Neural cell (in vitro differentiated cells): ENCODE data around the gene MDH2. TPM values are rescaled to one million over a fixed set of nuclear protein-coding genes. Genes with fewer than 3 reads are reported as not detected.

Experiments used
- H2AFZ ChIP-seq: fragments of 200-600, 300-800 bp; sonication (generic), shearing (Covaris generic); 2 replicates; pipeline ENCODE4 v1.6.0; 2014; ENCODE audit warnings: low read depth, mild to moderate bottlenecking, antibody characterized with exemption, low read length, moderate library complexity
- H3F3A ChIP-seq: fragments of 200-600 bp; shearing (Covaris generic); 2 replicates; pipeline ENCODE4 v1.6.1; 2016; ENCODE audit warnings: mild to moderate bottlenecking, moderate library complexity, mixed read lengths, antibody characterized with exemption, low read length; ENCODE audit not compliant: insufficient read depth, poor library complexity, severe bottlenecking
- H3K27ac ChIP-seq: fragments of 200-600, 300-800 bp; sonication (generic), shearing (Covaris generic); 2 replicates; pipeline ENCODE4 v1.5.1; 2014; ENCODE audit warnings: mild to moderate bottlenecking, low read length, moderate library complexity
- H3K27me3 ChIP-seq: fragments of 300-800, 200-600 bp; sonication (generic), shearing (Covaris generic); 2 replicates; pipeline ENCODE4 v1.6.0; 2014; ENCODE audit warnings: mild to moderate bottlenecking, low read depth, low read length, moderate library complexity; ENCODE audit not compliant: insufficient read depth
- H3K36me3 ChIP-seq: fragments of 300-800, 200-600 bp; sonication (generic), shearing (Covaris generic); 2 replicates; pipeline ENCODE4 v1.5.1; 2014; ENCODE audit warnings: mild to moderate bottlenecking, antibody characterized with exemption, low read length, moderate library complexity; ENCODE audit not compliant: insufficient read depth
- H3K4me2 ChIP-seq: fragments of 300-800, 200-600 bp; sonication (generic), shearing (Covaris generic); 2 replicates; pipeline ENCODE4 v1.6.0; 2014; ENCODE audit warnings: mild to moderate bottlenecking, low read length
- H3K4me3 ChIP-seq: fragments of 300-800, 200-600 bp; sonication (generic), shearing (Covaris generic); 2 replicates; pipeline ENCODE4 v1.5.1; 2014; ENCODE audit warnings: mild to moderate bottlenecking, low read length, moderate library complexity
- H3K79me2 ChIP-seq: fragments of 200-600 bp; shearing (Covaris generic); replicated peaks from 2 replicates; pipeline ENCODE4 v1.6.0; 2014; ENCODE audit warnings: mild to moderate bottlenecking, low read length, moderate library complexity; ENCODE audit not compliant: insufficient read depth
- H3K9ac ChIP-seq: fragments of 300-800, 200-600 bp; sonication (generic), shearing (Covaris generic); 2 replicates; pipeline ENCODE4 v1.6.1; 2016; ENCODE audit warnings: mild to moderate bottlenecking, low read length, mixed read lengths
- H3K9me2 ChIP-seq: fragments of 200-600 bp; shearing (Covaris generic); 2 replicates; pipeline ENCODE4 v1.6.1; 2016; ENCODE audit warnings: mild to moderate bottlenecking, low read length, mixed read lengths; ENCODE audit not compliant: insufficient read depth
- H3K9me3 ChIP-seq: fragments of 200-600, 300-800 bp; sonication (generic), shearing (Covaris generic); 2 replicates; pipeline ENCODE4 v1.6.1; 2016; ENCODE audit warnings: mild to moderate bottlenecking, mixed run types, low read length, moderate library complexity, mixed read lengths
- H4K20me1 ChIP-seq: fragments of 200-600 bp; shearing (Covaris generic); 2 replicates; pipeline ENCODE4 v1.6.1; 2016; ENCODE audit warnings: mild to moderate bottlenecking, mixed run types; ENCODE audit not compliant: insufficient read depth
- CTCF ChIP-seq: fragments of 450-650 bp; IDR thresholded peaks from 2 replicates; pipeline ENCODE4 v1.5.1; 2014; ENCODE audit warnings: antibody characterized with exemption, mild to moderate bottlenecking, moderate library complexity; ENCODE audit not compliant: poor library complexity, severe bottlenecking
- EP300 ChIP-seq: fragments of 450-650 bp; conservative IDR thresholded peaks from 2 replicates; pipeline ENCODE4 v1.6.1; 2014; ENCODE audit warnings: antibody characterized with exemption, mild to moderate bottlenecking, moderate library complexity; ENCODE audit not compliant: poor library complexity, severe bottlenecking
- EZH2 ChIP-seq: fragments of 200-600, 300-800 bp; shearing (Covaris generic), sonication (generic); IDR thresholded peaks from 2 replicates; pipeline ENCODE4 v1.6.1; 2014; ENCODE audit warnings: antibody characterized with exemption, low read length, borderline replicate concordance, mild to moderate bottlenecking; ENCODE audit not compliant: insufficient read depth, poor library complexity, severe bottlenecking
- MXI1 ChIP-seq: fragments of 450-650 bp; conservative IDR thresholded peaks from 2 replicates; pipeline ENCODE4 v1.6.1; 2014; ENCODE audit warnings: antibody characterized with exemption, mild to moderate bottlenecking; ENCODE audit not compliant: poor library complexity, severe bottlenecking
- POLR2AphosphoS5 ChIP-seq: IDR thresholded peaks from 2 replicates; pipeline ENCODE4 v1.6.1; 2012
- RAD21 ChIP-seq: fragments of 450-650 bp; conservative IDR thresholded peaks from 2 replicates; pipeline ENCODE4 v1.6.1; 2014; ENCODE audit warnings: antibody characterized with exemption, mild to moderate bottlenecking, moderate library complexity
- REST ChIP-seq: IDR thresholded peaks from 2 replicates; pipeline ENCODE4 v1.6.1; 2012; ENCODE audit warnings: borderline replicate concordance
- SMC3 ChIP-seq: fragments of 450-650 bp; conservative IDR thresholded peaks from 2 replicates; pipeline ENCODE4 v1.6.1; 2014; ENCODE audit warnings: antibody characterized with exemption, mild to moderate bottlenecking, moderate library complexity; ENCODE audit not compliant: poor library complexity
- TAF1 ChIP-seq: IDR thresholded peaks from 2 replicates; pipeline ENCODE4 v1.6.1; 2012; ENCODE audit warnings: low read depth
- polyA plus RNA-seq: library from polyadenylated mRNA; depleted of rRNA; stranded (reverse); fragments of >200 nt; gene quantifications from 2 replicates; pipeline ENCODE4 v1.2.3, GENCODE V29; 2014

The MDH2 gene
- polyA plus RNA-seq, 1 donor from 2014 or later, result 60.5 TPM

GRCh38 chr7:76073335-76073990, 25.6 kb downstream of the MDH2 start:
- no peak overlapping the region for H2AFZ ChIP-seq
- TF ChIP-seq EZH2, result no peak
- no peak for TF ChIP-seq REST
- no peak for TF ChIP-seq RAD21
- no peak for TF ChIP-seq CTCF
- no peak for TF ChIP-seq MXI1
- no peak for TF ChIP-seq EP300
- TF ChIP-seq SMC3, result no peak
- TF ChIP-seq TAF1, result no peak
- no peak for TF ChIP-seq POLR2AphosphoS5

GRCh38 chr7:76074306-76074971, 26.5 kb downstream of the MDH2 start:
- Histone ChIP-seq H2AFZ (no peak overlapping the region), H3K27me3 (no peaks in the 10 kb centered on the region), H3F3A (no peaks in the 10 kb centered on the region), H3K79me2 (no peaks in the 10 kb centered on the region), H3K9me2 (no peaks in the 10 kb centered on the region), H3K27ac (no peak overlapping the region), H3K36me3 (no peaks in the 10 kb centered on the region), H3K9me3 (no peaks in the 10 kb centered on the region), H3K9ac (no peak overlapping the region), H3K4me2 (no peak overlapping the region), H4K20me1 (no peaks in the 10 kb centered on the region), H3K4me3 (no peak overlapping the region)
- TF ChIP-seq POLR2AphosphoS5, result no peak
- TF ChIP-seq CTCF, result no peak
- TF ChIP-seq REST, result no peak
- TF ChIP-seq MXI1, result no peak
- no peak for TF ChIP-seq RAD21
- no peak for TF ChIP-seq EZH2
- TF ChIP-seq EP300, result no peak
- no peak for TF ChIP-seq SMC3
- TF ChIP-seq TAF1, result no peak

More at GRCh38 chr7:76073335-76073990, 25.6 kb downstream of the MDH2 start:
- Histone ChIP-seq H3F3A (no peaks in the 10 kb centered on the region), H4K20me1 (no peaks in the 10 kb centered on the region), H3K9ac (no peak overlapping the region), H3K9me2 (no peaks in the 10 kb centered on the region), H3K27ac (no peak overlapping the region), H3K36me3 (no peaks in the 10 kb centered on the region), H3K27me3 (no peaks in the 10 kb centered on the region), H3K4me3 (no peak overlapping the region), H3K79me2 (no peaks in the 10 kb centered on the region), H3K9me3 (no peaks in the 10 kb centered on the region), H3K4me2 (no peak overlapping the region)
